T-cell (primary cell): ENCODE data around the gene STK11IP. TPM values are rescaled to one million over a fixed set of nuclear protein-coding genes. Genes with fewer than 3 reads are reported as not detected.

Experiments
- ATAC-seq, 4 experiments: fragments of 200-7000 bp in 3 of 4; fragments of 150-1000 bp in 1 of 4; cut with Tn5 transposase; replicated peaks in 1 of 4; 1 replicate in 3 of 4; 2 replicates in 1 of 4; pipeline ENCODE4 v1.10.0; 2021; ENCODE audit warnings: moderate library complexity in 3 of 4, mild to moderate bottlenecking in 2 of 4, moderate number of reproducible peaks in 1 of 4
- CTCF ChIA-PET, 2 donors: fragments of 300-600 bp; sonication (Branson Sonifier 250); formaldehyde crosslinking; loops; one replicate each; lab custom pipeline; 2022; ENCODE audit warnings: antibody characterized with exemption in 2 of 2; lab: Charles Lee
- POLR2A ChIA-PET, 2 donors: fragments of 300-600 bp; sonication (Branson Sonifier 250); formaldehyde crosslinking; loops; one replicate each; lab custom pipeline; 2022; ENCODE audit warnings: antibody characterized with exemption in 2 of 2; lab: Charles Lee
- DNase-seq, 35 experiments: peaks; one replicate each; pipeline versions ENCODE4 v3.0.0 to v3.0.0-alpha.2; 2013 to 2023
- H3K27ac ChIP-seq: one replicate; pipeline ENCODE4 v1.5.1; 2013; ENCODE audit warnings: low read length
- H3K27me3 ChIP-seq, 2 experiments: replicated peaks in 1 of 2; 1 replicate in 1 of 2; 2 replicates in 1 of 2; pipeline versions ENCODE4 v1.6.1 to v1.7.0; 2013; ENCODE audit warnings: low read length in 1 of 2, mixed read lengths in 1 of 2; ENCODE audit not compliant: control insufficient read depth in 2 of 2, insufficient read depth in 2 of 2; ENCODE audit errors: extremely low read depth in 1 of 2
- H3K36me3 ChIP-seq, 2 donors: 1 replicate in 1 of 2; 2 replicates in 1 of 2; pipeline versions ENCODE4 v1.6.1 to v1.7.0; 2013; ENCODE audit warnings: low read length in 1 of 2; ENCODE audit not compliant: control insufficient read depth in 2 of 2, insufficient read depth in 1 of 2; ENCODE audit errors: extremely low read depth in 1 of 2
- H3K4me1 ChIP-seq, 2 experiments: 1 replicate in 1 of 2; 2 replicates in 1 of 2; pipeline versions ENCODE4 v1.6.1 to v1.7.0; 2013; ENCODE audit warnings: low read length in 2 of 2, mixed read lengths in 1 of 2; ENCODE audit not compliant: insufficient read depth in 2 of 2, control insufficient read depth in 1 of 2; ENCODE audit errors: extremely low read depth in 1 of 2
- H3K4me3 ChIP-seq, 2 donors: 1 replicate in 1 of 2; 2 replicates in 1 of 2; pipeline versions ENCODE4 v1.5.1 to v1.7.0; 2013; ENCODE audit warnings: mild to moderate bottlenecking in 2 of 2, low read length in 1 of 2, moderate library complexity in 1 of 2; ENCODE audit not compliant: control insufficient read depth in 1 of 2; ENCODE audit errors: extremely low read depth in 1 of 2
- H3K9me3 ChIP-seq: 2 replicates; pipeline ENCODE4 v1.7.0; 2013
- H3K27ac Mint-ChIP-seq, 2 donors: one replicate each; pipeline ENCODE4 v1.8.0; 2020 to 2021; ENCODE audit warnings: mild to moderate bottlenecking in 2 of 2, mixed read lengths in 2 of 2
- H3K27me3 Mint-ChIP-seq, 2 donors: one replicate each; pipeline ENCODE4 v1.8.0; 2021 to 2022; ENCODE audit warnings: mixed read lengths in 2 of 2
- H3K36me3 Mint-ChIP-seq: one replicate; pipeline ENCODE4 v1.8.0; 2021; ENCODE audit warnings: mixed read lengths
- H3K4me1 Mint-ChIP-seq, 3 donors: one replicate each; pipeline ENCODE4 v1.8.0; 2020 to 2022; ENCODE audit warnings: mixed read lengths in 3 of 3, mild to moderate bottlenecking in 1 of 3
- H3K4me3 Mint-ChIP-seq, 3 donors: one replicate each; pipeline ENCODE4 v1.8.0; 2020 to 2022; ENCODE audit warnings: mild to moderate bottlenecking in 3 of 3, mixed read lengths in 3 of 3, moderate library complexity in 3 of 3
- H3K9me3 Mint-ChIP-seq, 3 donors: one replicate each; pipeline ENCODE4 v1.8.0; 2020 to 2022; ENCODE audit warnings: mixed read lengths in 3 of 3
- WGBS: methylation state at CpG from one replicate; pipeline ENCODE4 v1.1.5; 2013; ENCODE audit warnings: missing lambda C conversion rate; ENCODE audit not compliant: insufficient coverage; 5-methylcytosine and 5-hydroxymethylcytosine counted together
- total RNA-seq, 35 experiments: library from RNA in 6 of 35; stranded (reverse) in 6 of 35; fragments of 120-200 nt in 1 of 35; gene quantifications; one replicate each; pipeline versions ENCODE4 v1.2.1 to v1.2.4 and lab custom pipeline; 2013 to 2026

The STK11IP gene
- total RNA-seq, 5 donors from 2014 or later (not counting 1 experiment from before 2014, with no cell fraction given): 25.9 to 52.8 (median 49.3) TPM

DNA sequence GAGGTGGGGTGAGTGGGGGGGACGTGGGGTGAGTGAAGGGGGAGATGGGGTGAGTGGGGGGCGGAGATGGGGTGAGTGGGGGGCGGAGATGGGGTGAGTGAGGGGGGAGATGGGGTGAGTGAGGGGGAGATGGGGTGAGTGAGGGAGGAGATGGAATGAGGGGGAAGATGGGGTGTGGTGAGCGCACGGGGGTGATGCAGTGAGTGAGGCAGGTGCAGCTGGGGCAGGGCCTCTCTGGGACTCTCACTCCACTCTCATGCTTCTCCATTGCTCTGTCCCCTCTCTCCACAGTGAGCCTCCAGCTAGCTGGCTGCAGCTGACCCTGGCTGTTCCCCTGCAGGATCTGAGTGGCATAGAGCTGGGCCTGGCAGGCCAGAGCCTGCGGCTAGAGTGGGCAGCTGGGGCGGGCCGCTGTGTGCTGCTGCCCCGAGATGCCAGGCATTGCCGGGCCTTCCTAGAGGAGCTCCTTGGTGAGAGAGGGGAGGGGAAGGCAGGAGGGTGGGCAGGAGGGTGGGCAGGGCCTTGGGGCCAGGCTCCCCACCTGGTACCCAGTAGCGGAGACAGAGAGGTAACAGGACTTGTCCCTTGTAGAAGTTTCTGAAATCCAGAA lies 15.9 kb downstream of the STK11IP start:
- ATAC-seq (no peak), DNase-seq (no peak)
- peaks cover 52% of the 10 kb centered on the region for H3K36me3 Mint-ChIP-seq
- Histone ChIP-seq H3K27me3 (no peaks in the 10 kb centered on the region), H3K4me1 (peaks cover 2 to 12% of the 10 kb centered on the region in 2 experiments), H3K27ac (no peak overlapping the region), H3K9me3 (no peaks in the 10 kb centered on the region), H3K36me3 (peaks cover 16 to 39% of the 10 kb centered on the region in 2 donors), H3K4me3 (no peak overlapping the region)
- WGBS: 96% methylated on average over 5 of the region's 11 CpGs
- H3K4me3 Mint-ChIP-seq: no peak overlapping the region
- ChIA-PET POLR2A (no interaction called here), CTCF (no interaction called here)
- H3K27ac Mint-ChIP-seq: no peak overlapping the region
- peaks cover 11 to 13% (median 13%) of the 10 kb centered on the region in 3 donors for H3K4me1 Mint-ChIP-seq
- no peaks in the 10 kb centered on the region for H3K9me3 Mint-ChIP-seq
- no peaks in the 10 kb centered on the region for H3K27me3 Mint-ChIP-seq

GRCh38 chr2:219614076-219614860 lies 16.6 kb downstream of the STK11IP start:
- H3K36me3 Mint-ChIP-seq: peaks cover 49% of the 10 kb centered on the region
- H3K4me3 ChIP-seq: no peak overlapping the region
- H3K27ac Mint-ChIP-seq: no peak overlapping the region
- DNase-seq (no peak), ATAC-seq (no peak)
- peaks cover 11 to 13% (median 13%) of the 10 kb centered on the region in 3 donors for H3K4me1 Mint-ChIP-seq
- H3K27me3 ChIP-seq: no peaks in the 10 kb centered on the region
- WGBS: 89% methylated on average over 10 of the region's 11 CpGs
- no peak overlapping the region for H3K4me3 Mint-ChIP-seq
- H3K4me1 ChIP-seq: peaks cover 2 to 12% of the 10 kb centered on the region in 2 experiments
- H3K27ac ChIP-seq: no peak overlapping the region
- peaks cover 16 to 32% of the 10 kb centered on the region in 2 donors for H3K36me3 ChIP-seq
- H3K27me3 Mint-ChIP-seq: no peaks in the 10 kb centered on the region
- CTCF ChIA-PET: no interaction called here
- H3K9me3 ChIP-seq: no peaks in the 10 kb centered on the region
- POLR2A ChIA-PET: no interaction called here
- H3K9me3 Mint-ChIP-seq: no peaks in the 10 kb centered on the region

- H3K4me3 Mint-ChIP-seq: no peak overlapping the region
- no peaks in the 10 kb centered on the region for H3K9me3 ChIP-seq
- no peaks in the 10 kb centered on the region for H3K9me3 Mint-ChIP-seq
- no peak overlapping the region for H3K27ac Mint-ChIP-seq
- peaks cover 2 to 12% of the 10 kb centered on the region in 2 experiments for H3K4me1 ChIP-seq
- H3K36me3 ChIP-seq: peaks cover 16 to 29% of the 10 kb centered on the region in 2 donors
- no peaks in the 10 kb centered on the region for H3K27me3 Mint-ChIP-seq
- no peak overlapping the region for H3K27ac ChIP-seq
- no peak overlapping the region for H3K4me3 ChIP-seq
- POLR2A ChIA-PET: no interaction called here
- H3K36me3 Mint-ChIP-seq: peaks cover 44% of the 10 kb centered on the region
- H3K27me3 ChIP-seq: no peaks in the 10 kb centered on the region
- H3K4me1 Mint-ChIP-seq: peaks cover 11 to 13% (median 13%) of the 10 kb centered on the region in 3 donors
- CTCF ChIA-PET: no interaction called here
- no peak for DNase-seq
- peak in 1 of 4 experiments; percentile 22 for ATAC-seq
- WGBS: 94% methylated on average over 11 of the region's 11 CpGs
Observed at GRCh38 chr2:219615036-219615435, 17.4 kb downstream of the STK11IP start.

- Histone ChIP-seq H3K4me1 (peaks cover 2 to 12% of the 10 kb centered on the region in 2 experiments), H3K27ac (no peak overlapping the region), H3K27me3 (no peaks in the 10 kb centered on the region), H3K36me3 (peaks cover 14 to 29% of the 10 kb centered on the region in 2 donors), H3K9me3 (no peaks in the 10 kb centered on the region), H3K4me3 (no peak overlapping the region)
- Mint-ChIP-seq H3K4me1 (peaks cover 11 to 13% (median 13%) of the 10 kb centered on the region in 3 donors), H3K27ac (no peak overlapping the region), H3K4me3 (no peak overlapping the region), H3K9me3 (no peaks in the 10 kb centered on the region), H3K36me3 (peaks cover 41% of the 10 kb centered on the region), H3K27me3 (no peaks in the 10 kb centered on the region)
- 97% methylated on average over 11 of the region's 12 CpGs for WGBS
- DNase-seq (no peak), ATAC-seq (no peak)
- POLR2A ChIA-PET: no interaction called here
- CTCF ChIA-PET: no interaction called here
Observed at GRCh38 chr2:219615894-219616293, 18.2 kb downstream of the STK11IP start.

- CTCF ChIA-PET: no interaction called here
- 100% methylated on average over 3 of the region's 4 CpGs for WGBS
- Histone ChIP-seq H3K4me3 (no peak overlapping the region), H3K9me3 (no peaks in the 10 kb centered on the region), H3K4me1 (peaks cover 2 to 12% of the 10 kb centered on the region in 2 experiments), H3K27me3 (no peaks in the 10 kb centered on the region), H3K27ac (no peak overlapping the region), H3K36me3 (peaks cover 11 to 23% of the 10 kb centered on the region in 2 donors)
- H3K36me3 Mint-ChIP-seq: peaks cover 34% of the 10 kb centered on the region
- peaks cover 0 to 1% of the 10 kb centered on the region in 2 donors for H3K27me3 Mint-ChIP-seq
- no peak overlapping the region for H3K27ac Mint-ChIP-seq
- DNase-seq (no peak), ATAC-seq (no peak)
- POLR2A ChIA-PET: no interaction called here
- H3K4me3 Mint-ChIP-seq: no peak overlapping the region
- H3K9me3 Mint-ChIP-seq: no peaks in the 10 kb centered on the region
- H3K4me1 Mint-ChIP-seq: peaks cover 10 to 13% (median 11%) of the 10 kb centered on the region in 3 donors
Observed at GRCh38 chr2:219616550-219616949, 18.9 kb downstream of the STK11IP start.

- DNase-seq (no peak), ATAC-seq (no peak)
- H3K36me3 ChIP-seq: peaks cover 11 to 14% of the 10 kb centered on the region in 2 donors
- no peak overlapping the region for H3K27ac ChIP-seq
- H3K27me3 ChIP-seq: no peaks in the 10 kb centered on the region
- H3K4me3 Mint-ChIP-seq: no peak overlapping the region
- H3K27me3 Mint-ChIP-seq: peaks cover 0 to 8% of the 10 kb centered on the region in 2 donors
- 76% methylated on average over 2 of the region's 3 CpGs for WGBS
- H3K4me1 Mint-ChIP-seq: no peaks in the 10 kb centered on the region
- no peaks in the 10 kb centered on the region for H3K9me3 Mint-ChIP-seq
- no peak overlapping the region for H3K27ac Mint-ChIP-seq
- ChIA-PET POLR2A (no interaction called here), CTCF (interaction anchor here in 1 of 2 donors (1.0 kb wide), 1 partner anchor 21 kb away, joined by 3 read pairs; no protein-coding TSS in a partner anchor)
- no peaks in the 10 kb centered on the region for H3K4me1 ChIP-seq
- H3K4me3 ChIP-seq: no peak overlapping the region
- H3K9me3 ChIP-seq: no peaks in the 10 kb centered on the region
- peaks cover 24% of the 10 kb centered on the region for H3K36me3 Mint-ChIP-seq
Observed at GRCh38 chr2:219618733-219619122, 21.1 kb downstream of the STK11IP start.
